Type B pancreatic cell (in vitro differentiated cells): ENCODE measurements around the gene GNAT1. TPM values are rescaled to one million over a fixed set of nuclear protein-coding genes. Genes with fewer than 3 reads are reported as not detected.
A peak's percentile ranks its signal among the peaks of the same experiment; 100 is the strongest.

ENCODE experiments used
- DNase-seq: peaks from one replicate; pipeline ENCODE4 v3.0.0; 2021; ENCODE audit warnings: mixed read lengths; ENCODE audit not compliant: unreplicated experiment; ENCODE audit errors: extremely low spot score
- H3K27ac Mint-ChIP-seq: 2 replicates; pipeline ENCODE4 v1.8.0; 2021; ENCODE audit warnings: mild to moderate bottlenecking, mixed read lengths
- H3K27me3 Mint-ChIP-seq: 2 replicates; pipeline ENCODE4 v1.8.0; 2021; ENCODE audit warnings: mixed read lengths
- H3K36me3 Mint-ChIP-seq: 2 replicates; pipeline ENCODE4 v1.8.0; 2021; ENCODE audit warnings: mixed read lengths
- H3K4me1 Mint-ChIP-seq: one replicate; pipeline ENCODE4 v1.8.0; 2021; ENCODE audit warnings: mixed read lengths; ENCODE audit not compliant: unreplicated experiment
- H3K4me3 Mint-ChIP-seq: 2 replicates; pipeline ENCODE4 v1.8.0; 2021; ENCODE audit warnings: mild to moderate bottlenecking, mixed read lengths
- H3K9me3 Mint-ChIP-seq: 2 replicates; pipeline ENCODE4 v1.8.0; 2021; ENCODE audit warnings: mixed read lengths
- CTCF ChIP-seq: fragments of 200-600 bp; sonication (generic); conservative IDR thresholded peaks from 2 replicates; pipeline ENCODE4 v1.5.0; 2021; ENCODE audit warnings: antibody characterized with exemption, mild to moderate bottlenecking
- total RNA-seq: library from RNA; stranded (reverse); gene quantifications from 2 replicates; pipeline ENCODE4 v1.2.1, GENCODE V29; 2021; ENCODE audit warnings: low replicate concordance

Gene GNAT1
- total RNA-seq, 1 donor from 2014 or later = not detected

- Mint-ChIP-seq H3K36me3 (peaks cover 11% of the 10 kb centered on the region), H3K27me3 (peaks cover 5% of the 10 kb centered on the region), H3K4me1 (peaks cover 44% of the 10 kb centered on the region), H3K27ac (peak overlapping the region; percentile 82), H3K9me3 (no peaks in the 10 kb centered on the region), H3K4me3 (peak overlapping the region; percentile 96)
- DNase-seq = no peak
- TF ChIP-seq CTCF = no peak
These were observed 32.8 kb upstream of the GNAT1 start for GRCh38 chr3:50158530-50159146.

- no peak overlapping the region for H3K4me3 Mint-ChIP-seq
- H3K9me3 Mint-ChIP-seq = no peaks in the 10 kb centered on the region
- H3K4me1 Mint-ChIP-seq = peaks cover 54% of the 10 kb centered on the region
- no peak for TF ChIP-seq CTCF
- no peak for DNase-seq
- no peak overlapping the region for H3K27ac Mint-ChIP-seq
- H3K27me3 Mint-ChIP-seq = peaks cover 5% of the 10 kb centered on the region
- peaks cover 16% of the 10 kb centered on the region for H3K36me3 Mint-ChIP-seq
These were observed 30.8 kb upstream of the GNAT1 start for GRCh38 chr3:50160561-50160983.

GRCh38 chr3:50161320-50161719, 30.1 kb upstream of the GNAT1 start:
- no peak for DNase-seq
- H3K36me3 Mint-ChIP-seq = peaks cover 16% of the 10 kb centered on the region
- no peaks in the 10 kb centered on the region for H3K9me3 Mint-ChIP-seq
- TF ChIP-seq CTCF = no peak
- peaks cover 53% of the 10 kb centered on the region for H3K4me1 Mint-ChIP-seq
- no peaks in the 10 kb centered on the region for H3K27me3 Mint-ChIP-seq
- H3K4me3 Mint-ChIP-seq = no peak overlapping the region
- H3K27ac Mint-ChIP-seq = no peak overlapping the region

GRCh38 chr3:50162034-50162883, 29.2 kb upstream of the GNAT1 start:
- Mint-ChIP-seq H3K27ac (peak overlapping the region; percentile 40), H3K9me3 (no peaks in the 10 kb centered on the region), H3K27me3 (no peaks in the 10 kb centered on the region), H3K4me1 (peaks cover 61% of the 10 kb centered on the region), H3K4me3 (no peak overlapping the region), H3K36me3 (peaks cover 16% of the 10 kb centered on the region)
- DNase-seq = no peak
- TF ChIP-seq CTCF = no peak

- Mint-ChIP-seq H3K36me3 (peaks cover 16% of the 10 kb centered on the region), H3K27ac (no peak overlapping the region), H3K4me3 (no peak overlapping the region), H3K9me3 (no peaks in the 10 kb centered on the region), H3K27me3 (no peaks in the 10 kb centered on the region), H3K4me1 (peaks cover 54% of the 10 kb centered on the region)
- no peak for DNase-seq
- TF ChIP-seq CTCF = no peak
These were observed 27.6 kb upstream of the GNAT1 start for GRCh38 chr3:50163572-50164455.
